ENCODE results near the gene XPO6. TPM values are rescaled to one million over a fixed set of nuclear protein-coding genes. Genes with fewer than 3 reads are reported as not detected.
"Not testable (repeated sequence)": the region's sequence is repeated elsewhere in the genome, so short reads cannot be mapped to it uniquely, and the experiment has no call there.

Gene XPO6
- total RNA-seq, 4 donors from 2014 or later = 45.7 to 104 (median 78.1) TPM

DNA sequence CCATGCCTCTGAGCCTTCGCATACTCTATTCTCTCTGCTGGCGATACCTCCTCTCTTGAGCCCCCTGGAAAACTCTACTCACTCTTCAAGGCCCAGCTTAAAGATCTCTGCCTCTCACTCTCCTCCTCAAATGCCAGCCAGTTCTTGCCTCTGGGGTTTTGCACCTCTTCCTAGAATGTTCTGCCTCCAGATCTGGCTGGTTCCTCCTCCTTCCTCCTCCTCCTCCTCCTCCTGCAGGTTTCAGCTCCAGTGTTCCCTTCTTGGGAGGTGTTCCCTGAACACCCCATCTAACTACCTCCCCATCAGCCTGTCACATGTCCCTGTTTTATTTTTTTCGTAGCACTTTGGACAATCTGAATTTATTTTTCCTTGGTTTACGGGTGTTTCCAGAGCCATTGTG is 45.5 kb upstream of the XPO6 start:
- TF ChIP-seq, protein P1, sequence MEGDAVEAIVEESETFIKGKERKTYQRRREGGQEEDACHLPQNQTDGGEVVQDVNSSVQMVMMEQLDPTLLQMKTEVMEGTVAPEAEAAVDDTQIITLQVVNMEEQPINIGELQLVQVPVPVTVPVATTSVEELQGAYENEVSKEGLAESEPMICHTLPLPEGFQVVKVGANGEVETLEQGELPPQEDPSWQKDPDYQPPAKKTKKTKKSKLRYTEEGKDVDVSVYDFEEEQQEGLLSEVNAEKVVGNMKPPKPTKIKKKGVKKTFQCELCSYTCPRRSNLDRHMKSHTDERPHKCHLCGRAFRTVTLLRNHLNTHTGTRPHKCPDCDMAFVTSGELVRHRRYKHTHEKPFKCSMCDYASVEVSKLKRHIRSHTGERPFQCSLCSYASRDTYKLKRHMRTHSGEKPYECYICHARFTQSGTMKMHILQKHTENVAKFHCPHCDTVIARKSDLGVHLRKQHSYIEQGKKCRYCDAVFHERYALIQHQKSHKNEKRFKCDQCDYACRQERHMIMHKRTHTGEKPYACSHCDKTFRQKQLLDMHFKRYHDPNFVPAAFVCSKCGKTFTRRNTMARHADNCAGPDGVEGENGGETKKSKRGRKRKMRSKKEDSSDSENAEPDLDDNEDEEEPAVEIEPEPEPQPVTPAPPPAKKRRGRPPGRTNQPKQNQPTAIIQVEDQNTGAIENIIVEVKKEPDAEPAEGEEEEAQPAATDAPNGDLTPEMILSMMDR (IDR thresholded peaks at IDR 0.05) = no peak
- no peak for TF ChIP-seq POLR2A (IDR thresholded peaks at IDR 0.05)
- WGBS, 2 donors = 70 to 86% methylated on average over 4 of the region's 4 CpGs
- intact Hi-C loops (cut with DNase I; ENCODE audit: low total_unique reads) = no loop called here
- no peak overlapping the region for H3K4me3 ChIP-seq (ENCODE audit: low read depth, poor library complexity, severe bottlenecking)
- no peak for DNase-seq (ENCODE audit: low spot score in 2 of 2)

DNA sequence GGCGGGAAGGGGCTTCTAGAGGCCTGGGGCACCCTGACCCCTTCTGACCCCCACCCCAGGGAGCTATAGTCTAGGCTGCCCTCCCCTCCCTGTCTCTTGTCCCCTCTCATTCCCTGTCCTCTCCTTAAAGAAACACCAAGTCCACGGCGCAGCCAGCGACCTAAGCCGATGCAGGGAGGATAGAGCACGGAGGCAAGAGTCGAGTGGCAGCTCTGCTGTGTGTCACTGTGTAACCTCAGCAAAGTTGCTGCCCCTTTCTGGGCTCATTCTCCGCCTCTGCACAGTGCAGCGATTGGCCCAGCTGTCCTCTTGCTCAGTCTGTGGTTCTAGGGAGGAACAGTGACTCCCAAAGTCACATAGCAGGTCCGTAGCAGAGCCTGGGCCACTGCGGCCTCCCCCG is 44.1 kb upstream of the XPO6 start:
- DNase-seq (ENCODE audit: low spot score in 2 of 2) = no peak
- H3K4me3 ChIP-seq (ENCODE audit: low read depth, poor library complexity, severe bottlenecking) = no peak overlapping the region
- intact Hi-C loops (cut with DNase I; ENCODE audit: low total_unique reads) = no loop called here
- WGBS, 2 donors = 76 to 86% methylated on average over 12 of the region's 12 CpGs
- TF ChIP-seq, protein P1 (IDR thresholded peaks at IDR 0.05) = no peak
- TF ChIP-seq POLR2A (IDR thresholded peaks at IDR 0.05) = no peak

DNA sequence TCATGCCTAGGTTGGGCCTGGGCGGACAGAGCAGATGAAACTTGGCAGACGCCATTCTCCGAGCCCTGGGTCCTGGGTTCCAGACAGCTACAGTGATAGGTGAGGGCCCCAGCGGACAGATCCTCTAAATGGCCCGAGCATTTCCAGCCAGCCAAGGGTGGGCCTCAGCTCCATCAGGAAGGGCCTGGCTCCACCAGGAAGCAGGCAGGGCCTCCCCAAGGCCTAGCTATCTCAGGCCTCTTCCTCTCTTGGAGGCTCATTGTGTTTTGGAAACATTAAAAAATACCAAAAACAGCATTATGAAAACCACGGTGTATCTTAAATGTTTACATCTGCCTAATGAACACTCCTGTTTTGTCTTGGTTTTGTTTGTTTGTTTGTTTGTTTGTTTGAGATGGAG is 42.4 kb upstream of the XPO6 start:
- intact Hi-C loops (cut with DNase I; ENCODE audit: low total_unique reads) = no loop called here
- no peak for DNase-seq (ENCODE audit: low spot score in 2 of 2)
- no peak for TF ChIP-seq POLR2A (IDR thresholded peaks at IDR 0.05)
- TF ChIP-seq, protein P1 (IDR thresholded peaks at IDR 0.05) = no peak
- 79 to 85% methylated on average over 6 of the region's 6 CpGs for WGBS, 2 donors
- H3K4me3 ChIP-seq (ENCODE audit: low read depth, poor library complexity, severe bottlenecking) = no peak overlapping the region

DNA sequence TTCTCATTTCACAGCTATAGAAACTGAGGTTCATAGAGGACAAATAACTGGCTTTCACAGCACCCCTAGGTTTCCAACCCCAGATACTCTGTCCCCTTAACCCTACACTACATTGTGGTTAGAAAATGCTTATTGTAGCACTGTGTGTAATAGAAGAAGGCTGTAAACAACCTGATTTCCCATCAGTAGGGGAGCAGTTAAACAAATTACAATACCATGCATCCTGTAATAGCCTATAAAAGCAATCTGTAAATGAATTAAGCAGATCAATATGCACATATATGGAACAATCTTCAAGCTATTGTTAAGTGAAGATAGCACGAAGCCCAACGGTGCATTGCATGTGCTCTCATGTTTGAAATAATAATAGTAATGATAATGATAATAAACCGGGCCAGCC is 39.2 kb upstream of the XPO6 start:
- DNase-seq (ENCODE audit: low spot score in 2 of 2) = no peak
- TF ChIP-seq POLR2A (IDR thresholded peaks at IDR 0.05) = no peak
- TF ChIP-seq, protein P1 (IDR thresholded peaks at IDR 0.05) = no peak
- 48 to 51% methylated on average over 3 of the region's 3 CpGs for WGBS, 2 donors
- H3K4me3 ChIP-seq (ENCODE audit: low read depth, poor library complexity, severe bottlenecking) = no peak overlapping the region
- intact Hi-C loops (cut with DNase I; ENCODE audit: low total_unique reads) = no loop called here

DNA sequence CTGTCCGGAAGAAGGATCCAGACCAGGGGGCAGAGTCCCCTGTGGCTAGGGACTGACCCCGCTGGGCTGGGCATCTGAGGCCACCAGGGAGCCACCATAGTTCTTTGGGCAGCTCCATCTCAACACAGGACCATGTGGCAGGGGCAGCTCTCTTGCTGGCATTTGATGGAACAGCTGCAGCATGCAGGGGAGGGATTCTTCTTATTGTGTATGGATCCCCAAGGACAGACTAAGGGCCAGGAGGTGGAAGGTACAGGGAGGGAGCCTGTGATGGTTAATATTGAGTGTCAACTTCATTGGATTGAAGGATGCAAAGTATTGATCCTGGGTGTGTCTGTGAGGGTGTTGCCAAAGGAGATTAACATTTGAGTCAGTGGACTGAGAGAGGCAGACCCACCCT is 37.7 kb upstream of the XPO6 start:
- H3K4me3 ChIP-seq (ENCODE audit: low read depth, poor library complexity, severe bottlenecking); intact Hi-C loops (cut with DNase I; ENCODE audit: low total_unique reads); DNase-seq (ENCODE audit: low spot score in 2 of 2): not testable (repeated sequence)
- 86 to 88% methylated on average over 2 of the region's 2 CpGs for WGBS, 2 donors

DNA sequence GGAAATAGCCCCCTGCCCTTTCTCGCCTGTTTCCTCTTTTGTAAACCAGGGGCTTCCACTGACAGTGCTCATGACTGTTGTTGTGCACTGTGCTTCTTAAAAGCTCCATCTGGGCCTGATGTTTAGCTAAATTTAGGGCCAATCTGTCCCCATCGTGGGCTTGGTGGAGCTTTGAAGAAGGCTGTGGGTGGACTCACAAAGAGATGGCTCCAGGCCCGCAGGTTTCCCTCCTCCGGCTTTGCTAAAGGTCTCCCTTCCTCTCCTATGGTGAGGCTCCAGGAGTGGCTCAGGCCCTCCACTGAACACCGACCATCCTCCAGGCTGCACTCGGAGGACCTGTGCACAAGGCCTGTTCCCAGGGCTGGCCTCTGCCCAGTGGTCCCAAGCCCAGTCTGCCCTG is 30.2 kb upstream of the XPO6 start:
- intact Hi-C loops (cut with DNase I; ENCODE audit: low total_unique reads) = no loop called here
- WGBS, 2 donors = 92 to 96% methylated on average over 6 of the region's 6 CpGs
- no peak for DNase-seq (ENCODE audit: low spot score in 2 of 2)
- no peak overlapping the region for H3K4me3 ChIP-seq (ENCODE audit: low read depth, poor library complexity, severe bottlenecking)
- no peak for TF ChIP-seq POLR2A (IDR thresholded peaks at IDR 0.05)
- TF ChIP-seq, protein P1 (IDR thresholded peaks at IDR 0.05) = no peak
